DMS 273 (cell line): ENCODE results near the gene MOGAT2.
"Not testable (repeated sequence)": the region's sequence is repeated elsewhere in the genome, so short reads cannot be mapped to it uniquely, and the experiment has no call there.

Source experiments
- DNase-seq: peaks from one replicate; lab custom pipeline; 2025; ENCODE audit not compliant: unreplicated experiment; lab: John Stamatoyannopoulos, UW

MOGAT2 gene

DNA sequence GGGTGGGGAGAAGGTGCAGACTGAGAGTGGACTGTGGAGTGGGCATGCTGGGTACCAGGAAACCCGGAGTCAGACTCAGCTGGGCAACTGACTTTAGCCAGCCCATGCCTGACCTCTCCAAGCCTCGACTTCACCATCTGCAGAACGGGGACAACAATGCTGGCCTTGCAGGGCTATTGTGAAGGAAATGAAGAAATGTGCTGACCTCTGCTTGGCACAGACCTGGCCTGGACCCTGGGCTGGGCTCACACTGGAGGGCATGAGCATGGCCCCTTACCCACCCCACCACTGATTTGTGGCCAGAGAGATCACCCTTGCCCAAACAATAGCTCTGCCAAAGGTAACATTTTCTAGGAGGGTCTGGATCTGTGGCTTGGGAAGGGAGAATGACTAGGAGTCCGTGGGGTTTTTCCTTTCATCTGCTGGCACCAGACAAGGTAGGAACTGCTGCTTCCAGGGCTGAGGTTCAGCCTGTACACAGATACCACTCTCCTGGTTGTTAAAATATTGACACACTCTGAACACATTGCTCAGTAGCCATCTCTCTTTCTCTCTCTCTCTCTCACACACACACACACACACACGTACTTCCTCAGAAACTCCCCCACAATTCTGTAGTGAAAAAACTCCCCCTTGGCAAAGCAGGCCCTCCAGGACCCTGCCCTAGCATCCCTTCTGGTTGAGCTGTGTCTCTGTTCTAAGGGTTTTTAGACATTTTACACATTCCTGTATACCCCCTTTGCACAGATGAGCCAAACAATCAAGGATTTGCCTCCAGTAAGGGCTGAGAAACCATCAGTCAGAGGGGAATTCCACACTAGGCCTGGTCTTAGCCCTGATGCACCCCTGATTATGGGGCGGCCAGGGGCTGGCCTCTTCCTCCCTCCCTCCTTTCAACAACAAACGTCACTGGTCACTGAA, 1.0 kb downstream of the MOGAT2 start:
- DNase-seq, result no peak

- no peak for DNase-seq
Observed at GRCh38 chr11:75719340-75720239, 2.0 kb downstream of the MOGAT2 start.

DNA sequence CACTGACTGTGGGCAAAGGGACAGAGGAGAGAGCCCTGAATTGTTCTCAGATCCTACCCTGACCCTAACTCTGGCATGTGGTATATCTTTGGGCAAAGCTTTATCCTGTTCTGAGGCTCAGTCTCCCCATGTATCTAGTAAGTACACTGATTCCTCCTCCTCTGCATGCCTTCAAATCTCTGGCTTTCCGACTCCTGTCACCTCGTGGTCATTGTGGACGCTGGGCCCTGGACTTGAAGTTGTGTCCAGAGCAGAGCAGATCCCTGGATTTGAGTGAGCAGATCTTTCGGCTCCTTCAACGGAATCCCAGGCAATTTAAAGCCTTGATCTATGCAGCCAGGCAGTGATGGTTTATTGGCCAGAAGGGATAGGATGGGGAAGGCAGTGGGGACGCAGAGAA, 3.0 kb downstream of the MOGAT2 start:
- no peak for DNase-seq

GRCh38 chr11:75721852-75722668, 4.4 kb downstream of the MOGAT2 start:
- DNase-seq, result no peak

- DNase-seq, result no peak
Observed at GRCh38 chr11:75722669-75723042, 5.0 kb downstream of the MOGAT2 start.

GRCh38 chr11:75725547-75726320, 8.1 kb downstream of the MOGAT2 start:
- no peak for DNase-seq

DNA sequence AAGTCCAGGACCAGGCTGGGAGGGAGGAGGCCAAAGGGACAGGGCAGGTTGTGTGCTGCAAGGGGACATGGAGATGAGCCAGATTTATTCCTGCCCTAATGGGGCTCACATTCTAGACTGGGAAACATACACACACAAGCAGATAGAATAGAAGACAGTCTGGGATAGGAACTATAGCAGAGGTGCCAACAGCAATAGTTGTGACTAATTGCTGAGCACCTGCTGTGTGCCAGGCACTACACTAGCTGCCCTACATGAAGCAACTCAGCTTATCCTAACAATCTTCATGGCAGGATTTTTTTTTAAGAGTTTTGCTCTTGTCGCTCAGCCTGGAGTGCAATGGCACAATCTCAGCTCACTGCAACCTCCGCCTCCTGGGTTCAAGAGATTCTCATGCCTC, 11.4 kb downstream of the MOGAT2 start:
- DNase-seq, result no peak

DNA sequence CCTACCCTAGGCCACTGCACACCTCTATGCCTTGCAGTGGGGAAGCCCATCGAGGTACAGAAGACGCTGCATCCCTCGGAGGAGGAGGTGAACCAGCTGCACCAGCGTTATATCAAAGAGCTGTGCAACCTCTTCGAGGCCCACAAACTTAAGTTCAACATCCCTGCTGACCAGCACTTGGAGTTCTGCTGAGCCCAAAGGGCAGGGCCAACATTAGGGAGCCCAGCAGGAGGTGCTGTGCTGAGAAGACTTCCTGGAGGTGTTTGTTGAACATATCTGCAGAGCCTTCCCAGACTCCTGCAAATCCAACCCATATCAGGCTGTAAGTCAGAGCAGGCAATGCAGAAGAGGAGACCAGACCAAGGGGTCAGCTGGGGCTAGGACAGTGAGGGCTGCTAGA, 13.5 kb downstream of the MOGAT2 start:
- DNase-seq, result no peak

DNA sequence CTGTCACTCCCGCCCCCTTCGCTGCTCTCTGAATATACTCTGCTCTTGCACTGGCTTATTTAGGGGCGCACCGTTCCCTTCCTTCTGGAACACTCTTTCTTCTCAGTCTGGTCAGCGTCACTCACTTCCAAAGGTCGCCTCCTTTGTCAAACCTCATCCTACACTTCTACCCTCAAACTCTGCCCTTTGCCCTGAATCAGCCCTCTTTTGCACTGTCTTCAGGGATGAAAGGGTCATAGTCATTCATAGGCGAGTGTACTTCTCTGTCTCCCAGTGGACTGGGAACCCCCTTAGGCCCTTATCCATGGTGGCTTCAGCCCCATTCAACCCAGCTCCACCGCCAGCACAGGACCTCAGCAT, 15.4 kb downstream of the MOGAT2 start:
- no peak for DNase-seq

DNA sequence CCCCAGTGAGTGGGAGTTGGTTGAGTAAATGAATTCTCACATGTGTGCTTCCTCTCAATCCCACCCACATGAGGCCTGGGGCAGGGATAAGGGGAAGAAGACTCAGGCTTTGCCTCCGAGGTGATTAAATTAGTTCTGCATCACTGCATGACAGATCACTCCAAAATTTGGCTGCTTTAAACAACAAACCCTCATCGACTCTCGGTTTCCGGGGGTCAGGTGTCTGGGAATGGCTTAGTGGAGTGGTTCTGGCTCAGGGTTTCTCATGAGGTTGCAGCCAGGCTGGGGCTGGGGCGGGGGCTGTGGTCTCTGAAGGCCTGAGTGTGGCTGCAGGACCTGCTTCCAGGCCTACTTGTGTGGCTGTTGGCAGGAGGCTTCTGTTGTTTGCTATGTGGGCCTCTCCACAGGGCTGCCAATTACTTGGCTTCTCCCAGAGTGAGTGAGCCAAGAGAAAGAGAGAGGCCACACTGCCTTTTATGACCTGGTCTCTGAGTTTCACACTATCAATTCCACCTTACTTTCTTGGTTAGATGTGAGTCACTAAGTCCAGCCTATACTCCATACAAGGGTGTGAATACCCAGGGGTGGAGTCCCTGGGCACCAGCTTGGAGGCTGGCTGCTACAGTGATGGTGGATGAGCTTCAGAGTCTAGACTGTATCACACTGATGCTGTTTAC, 15.9 kb downstream of the MOGAT2 start:
- DNase-seq, result no peak

DNA sequence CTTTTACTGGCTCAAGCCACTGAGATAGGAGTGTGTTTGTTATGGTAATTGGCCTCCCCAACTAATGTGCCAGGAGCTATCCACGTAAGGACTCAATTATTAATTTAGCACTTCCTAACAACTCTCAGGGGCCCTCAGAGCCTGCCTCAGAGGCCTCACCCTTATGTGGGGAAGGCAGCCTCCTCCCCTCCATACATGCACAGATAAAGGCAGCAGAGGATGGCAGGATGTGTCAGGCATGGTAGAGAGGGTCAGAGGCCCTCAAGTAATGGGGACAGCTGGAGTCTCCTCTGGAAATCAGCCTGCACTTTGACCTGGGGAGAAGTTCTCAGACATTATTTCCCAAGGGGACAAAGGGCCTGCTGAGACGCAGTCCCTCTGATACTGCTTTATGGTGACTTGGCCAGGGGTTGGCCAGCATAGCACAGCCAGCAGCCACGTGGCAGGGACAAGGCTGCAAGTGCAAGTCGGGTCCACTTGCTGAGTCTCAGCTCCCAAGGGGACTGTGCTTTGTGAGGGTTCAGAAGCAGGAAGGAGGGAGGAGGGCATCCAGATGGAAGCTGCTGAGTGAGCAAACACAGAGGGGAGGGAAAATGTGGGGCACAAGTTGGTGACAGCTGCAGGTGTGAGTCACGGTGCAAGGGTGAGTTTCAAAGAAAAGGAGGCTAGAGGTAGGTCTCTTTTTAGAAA, 17.0 kb downstream of the MOGAT2 start:
- DNase-seq, result peak; percentile 72

DNA sequence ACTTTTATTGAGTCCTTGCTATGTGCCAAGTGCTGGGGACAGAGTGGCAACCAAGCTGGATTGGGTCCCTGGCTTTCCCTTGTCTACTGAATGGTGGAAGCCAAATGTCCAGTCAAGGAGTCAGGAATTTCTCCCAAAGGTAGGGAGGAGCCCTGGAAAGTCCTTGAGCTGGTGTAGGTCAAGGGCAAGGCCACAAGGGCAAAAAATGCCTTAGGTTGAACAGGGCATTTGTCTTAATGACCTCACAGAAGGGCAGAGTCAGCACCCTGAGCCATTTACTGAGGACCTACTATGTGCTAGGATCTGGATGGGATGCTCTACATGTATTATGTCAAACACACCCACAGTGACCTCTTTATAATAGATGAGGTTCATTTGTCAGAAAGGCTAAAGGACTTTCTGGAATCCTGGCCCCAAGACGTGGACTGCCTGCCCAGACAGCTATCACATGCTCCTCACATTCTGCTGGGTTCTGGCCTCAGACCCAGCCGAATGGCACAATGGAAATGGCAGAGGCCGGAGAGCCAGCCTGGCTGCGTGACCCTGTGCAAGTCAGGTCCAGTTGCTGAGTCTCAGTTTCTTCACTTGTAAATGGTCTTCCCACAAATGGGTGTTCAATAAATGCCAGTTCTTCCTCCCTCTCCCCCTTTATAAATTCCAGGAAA, 17.7 kb downstream of the MOGAT2 start:
- DNase-seq, result no peak

GRCh38 chr11:75737314-75737713, 19.7 kb downstream of the MOGAT2 start:
- DNase-seq, result no peak

GRCh38 chr11:75740681-75741080, 23.0 kb downstream of the MOGAT2 start:
- DNase-seq, result peak; percentile 18

- not testable (repeated sequence) for DNase-seq
Observed at GRCh38 chr11:75743159-75743558, 25.5 kb downstream of the MOGAT2 start.

GRCh38 chr11:75743711-75744563, 26.3 kb downstream of the MOGAT2 start:
- DNase-seq, result no peak

DNA sequence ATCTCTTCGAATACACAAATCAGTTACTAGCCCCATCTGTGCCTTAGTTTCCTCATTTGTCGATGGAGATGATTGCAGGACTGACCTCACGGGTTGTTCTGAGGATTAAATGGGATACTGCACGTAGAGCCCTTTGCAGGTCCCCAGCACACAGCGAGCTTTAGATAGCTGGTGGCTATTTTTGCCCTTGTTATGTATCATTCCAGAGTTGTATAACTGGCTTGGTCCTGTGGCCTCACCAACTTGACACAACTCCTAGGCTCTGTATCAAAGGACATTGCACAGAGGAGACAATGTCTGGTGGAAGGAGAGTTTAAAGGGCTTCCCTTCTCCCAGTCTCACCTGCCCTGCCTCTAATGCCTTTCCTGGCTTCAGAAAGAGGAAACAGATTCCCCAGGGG, 28.2 kb downstream of the MOGAT2 start:
- no peak for DNase-seq
